Skin of body (tissue), 3 donors: ENCODE measurements around the gene OR51B6. TPM values are rescaled to one million over a fixed set of nuclear protein-coding genes. Genes with fewer than 3 reads are reported as not detected.
"Not testable (repeated sequence)": the region's sequence is repeated elsewhere in the genome, so short reads cannot be mapped to it uniquely, and the experiment has no call there.

ENCODE experiments used
- DNase-seq: peaks from one replicate; lab custom pipeline; 2025; lab: John Stamatoyannopoulos, UW
- small RNA-seq: library from RNA; depleted of rRNA; stranded (forward); fragments of <200 nt; gene quantifications from one replicate; pipeline ENCODE3, GENCODE V24; 2014; ENCODE audit warnings: low replicate concordance
- total RNA-seq: library from RNA; depleted of rRNA; stranded (reverse); fragments of >200 nt; gene quantifications from one replicate; pipeline ENCODE4 v1.2.3, GENCODE V29; 2014

Gene OR51B6
- total RNA-seq, 1 donor from 2014 or later = not detected

DNA sequence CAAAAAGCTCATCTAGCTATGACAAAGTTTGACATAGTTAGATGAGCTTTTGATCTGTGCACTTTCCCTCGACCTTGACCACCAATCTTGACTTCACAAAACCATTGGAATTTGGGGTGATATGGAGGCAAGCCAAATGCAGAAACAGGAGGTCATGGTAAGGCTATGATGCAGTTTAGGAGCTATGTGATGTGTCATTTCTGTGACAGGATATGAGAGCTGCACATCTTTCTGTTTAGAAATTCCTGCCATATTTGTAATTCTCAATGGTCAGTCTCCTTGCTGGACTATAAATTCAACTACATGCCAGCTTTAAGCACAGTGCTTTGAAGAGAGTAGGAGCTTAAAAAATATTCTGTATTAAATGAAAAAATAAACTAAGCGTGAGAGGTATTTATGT, 12.9 kb downstream of the OR51B6 start:
- no peak for DNase-seq

DNA sequence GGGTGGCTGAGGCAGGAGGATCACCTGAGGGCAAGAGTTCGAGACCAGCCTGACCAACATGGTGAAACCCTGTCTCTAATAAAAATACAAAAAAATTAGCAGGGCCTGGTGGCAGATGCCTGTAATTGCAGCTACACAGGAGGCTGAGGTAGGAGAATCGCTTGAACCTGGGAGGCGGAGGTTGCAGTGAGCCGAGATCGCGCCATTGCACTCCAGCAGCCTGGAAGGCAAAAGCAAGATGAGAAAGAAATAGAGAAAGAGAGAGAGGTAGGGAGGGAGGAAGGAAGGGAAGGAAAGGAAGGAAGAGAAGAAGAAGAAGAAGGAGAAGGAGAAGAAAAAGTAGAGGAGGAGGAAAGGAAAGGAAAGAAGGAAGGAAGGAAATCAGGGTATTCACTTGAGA, 15.1 kb downstream of the OR51B6 start:
- not testable (repeated sequence) for DNase-seq

DNA sequence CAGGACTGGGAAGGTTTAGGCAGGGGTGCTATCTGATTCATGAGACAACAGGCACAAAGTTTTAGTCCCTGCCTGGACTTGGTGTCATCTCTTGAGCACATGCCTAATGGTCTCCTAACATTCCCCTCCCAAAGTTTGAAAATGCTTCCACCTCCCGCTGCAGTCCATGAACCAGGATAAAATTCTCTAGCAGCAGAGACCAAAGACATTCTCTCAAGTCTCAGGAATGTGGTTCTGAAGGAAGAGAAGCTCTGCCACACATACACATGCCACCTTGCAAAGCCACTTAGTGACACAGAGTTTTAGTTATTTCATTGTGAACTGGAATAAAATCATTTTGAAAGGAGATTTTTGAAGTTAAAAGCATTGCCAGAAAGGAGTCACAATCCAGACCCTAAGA, 15.5 kb downstream of the OR51B6 start:
- DNase-seq = no peak

DNA sequence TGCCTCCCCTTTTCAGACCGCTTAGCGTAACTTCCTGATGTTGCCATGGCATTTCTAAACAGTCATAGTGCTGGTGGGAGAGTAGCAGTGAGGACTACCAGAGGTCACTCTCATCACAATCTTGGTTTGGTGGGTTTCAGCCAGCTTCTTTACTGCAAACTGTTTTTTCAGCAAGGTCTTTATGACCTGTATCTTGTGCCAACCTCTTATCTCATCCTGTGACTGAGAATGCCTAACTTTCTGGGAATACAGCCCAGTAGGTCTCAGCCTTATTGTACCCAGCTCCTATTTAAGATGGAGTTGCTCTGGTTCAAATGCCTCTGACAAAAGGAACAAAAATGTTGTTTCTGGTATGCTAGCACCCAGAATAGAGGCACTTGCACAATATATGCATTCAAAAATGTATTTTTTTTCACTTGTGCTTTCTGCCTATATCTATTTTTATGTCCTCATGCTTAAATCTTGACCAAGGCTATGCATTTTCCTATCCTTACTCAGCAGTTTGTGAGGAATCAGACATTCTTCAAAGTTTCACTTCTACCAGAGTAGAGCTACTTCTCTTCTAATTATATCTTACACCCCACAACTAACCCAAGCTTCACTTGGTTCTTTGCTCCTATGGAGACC, 16.3 kb downstream of the OR51B6 start:
- DNase-seq = no peak

DNA sequence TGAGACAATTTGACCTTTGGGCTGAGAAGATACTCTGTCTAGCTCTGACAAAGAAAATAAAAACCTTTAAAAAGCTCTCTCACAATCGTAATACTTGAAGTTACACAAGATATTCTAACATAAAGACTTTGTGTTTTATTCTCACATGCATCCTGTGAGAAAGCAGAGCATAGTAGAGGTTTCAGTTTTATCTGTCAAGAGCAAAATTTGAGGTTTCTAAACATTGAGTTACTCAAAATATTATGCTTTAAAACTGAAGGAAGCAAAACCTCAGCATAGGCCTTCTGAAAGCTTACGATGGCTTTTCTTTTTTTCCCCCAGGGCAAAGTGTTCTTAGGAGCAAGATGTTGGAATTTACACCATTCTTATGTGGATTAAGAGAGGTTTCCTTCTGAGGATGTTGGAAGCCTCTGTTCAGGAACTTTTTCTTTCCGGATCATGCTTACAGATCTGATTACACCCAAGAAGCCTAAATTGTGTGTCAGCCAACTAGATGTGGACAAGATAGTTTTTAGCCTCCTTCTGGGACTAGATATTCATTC, 17.3 kb downstream of the OR51B6 start:
- DNase-seq = no peak

DNA sequence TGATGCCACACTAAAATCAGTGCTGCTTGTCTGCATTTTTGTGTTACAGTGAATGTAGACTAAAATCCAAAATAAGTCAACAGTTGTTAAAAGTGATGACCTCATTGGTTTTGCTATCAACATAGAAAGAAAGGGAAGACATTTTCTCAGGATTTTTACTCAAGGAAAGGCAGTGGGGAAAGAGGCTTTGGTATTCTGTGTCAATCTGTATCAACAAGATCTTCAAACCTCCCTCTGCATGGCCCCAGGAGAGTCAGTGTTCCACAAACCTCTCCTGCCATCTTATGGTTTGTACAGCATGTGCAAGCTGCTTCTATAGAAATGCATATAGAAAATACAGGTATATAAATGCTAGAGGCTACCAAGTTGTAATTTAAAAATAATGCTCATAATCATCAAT, 18.5 kb downstream of the OR51B6 start:
- DNase-seq = no peak

DNA sequence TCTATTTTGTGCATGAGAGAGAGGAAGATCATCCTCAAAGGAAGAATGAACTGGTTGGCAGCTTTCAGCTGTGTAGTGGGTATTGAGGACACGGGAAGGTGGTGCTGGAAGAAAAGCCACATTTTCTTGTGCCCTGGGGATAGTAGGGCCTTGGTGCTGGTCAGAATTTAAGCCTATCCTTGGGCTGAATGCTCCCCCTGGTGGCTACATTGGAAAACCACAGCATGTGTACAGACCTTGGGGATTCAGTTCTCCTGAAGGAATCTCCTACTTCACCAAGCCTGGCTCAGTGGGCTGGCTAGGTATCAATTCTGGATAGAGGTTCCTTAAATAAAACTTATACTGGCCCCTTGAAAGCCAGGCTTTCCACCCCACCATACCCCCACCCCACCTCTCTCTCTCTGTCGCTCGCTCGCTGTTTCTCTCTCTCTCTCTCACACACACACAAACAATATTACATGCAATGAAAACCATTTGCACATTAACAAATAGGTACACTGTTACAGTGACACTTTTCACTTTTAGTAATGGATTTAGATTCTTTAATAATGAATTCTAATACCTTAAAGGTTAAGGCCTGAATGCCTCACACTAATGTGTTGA, 29.5 kb downstream of the OR51B6 start:
- DNase-seq = peak; percentile 4

DNA sequence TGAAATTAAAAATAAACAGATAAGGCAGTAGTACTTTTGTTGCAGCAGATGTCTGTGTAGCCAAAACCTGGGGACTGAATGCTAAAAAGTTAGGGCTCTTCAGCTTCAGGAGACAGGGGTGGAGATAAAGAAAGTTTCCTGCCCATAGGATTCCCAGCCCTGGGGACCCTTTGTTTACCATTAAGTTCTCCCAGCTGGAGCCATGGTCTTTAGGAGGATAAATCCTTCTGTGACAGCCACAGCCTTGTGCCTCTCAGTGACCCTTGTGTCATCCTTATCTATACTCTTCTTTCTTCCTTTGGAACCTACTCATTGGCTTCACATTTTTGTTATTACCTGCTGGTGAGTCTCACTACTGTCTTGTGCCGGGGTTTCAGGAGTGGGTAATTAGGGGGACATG, 32.3 kb downstream of the OR51B6 start, which contains the start of gene OR51M1:
TSS of gene OR51M1 (plus strand) at position 237 of the 400 bp plus-strand sequence. CDS start 5,587 bp downstream, outside the sequence.
- DNase-seq = no peak

DNA sequence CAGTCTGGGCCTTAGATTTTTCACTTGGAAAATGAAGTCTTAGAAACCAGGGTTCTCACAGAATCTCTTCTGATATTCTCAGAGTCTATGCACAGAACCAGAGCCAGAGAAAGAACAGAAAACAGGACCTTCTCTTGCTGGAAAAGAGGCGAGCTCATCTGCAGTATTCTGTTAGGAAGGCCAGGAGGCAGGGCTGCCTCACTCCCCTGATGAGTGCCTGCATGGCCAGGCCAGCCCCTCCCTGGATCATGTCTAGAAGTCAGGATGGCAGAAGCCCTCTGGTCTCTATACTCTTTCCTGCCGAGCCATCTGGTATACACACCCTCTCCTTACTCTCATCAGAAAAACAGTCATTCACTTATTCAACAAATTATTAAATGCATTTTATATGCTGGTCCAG, 33.0 kb downstream of the OR51B6 start:
- no peak for DNase-seq

DNA sequence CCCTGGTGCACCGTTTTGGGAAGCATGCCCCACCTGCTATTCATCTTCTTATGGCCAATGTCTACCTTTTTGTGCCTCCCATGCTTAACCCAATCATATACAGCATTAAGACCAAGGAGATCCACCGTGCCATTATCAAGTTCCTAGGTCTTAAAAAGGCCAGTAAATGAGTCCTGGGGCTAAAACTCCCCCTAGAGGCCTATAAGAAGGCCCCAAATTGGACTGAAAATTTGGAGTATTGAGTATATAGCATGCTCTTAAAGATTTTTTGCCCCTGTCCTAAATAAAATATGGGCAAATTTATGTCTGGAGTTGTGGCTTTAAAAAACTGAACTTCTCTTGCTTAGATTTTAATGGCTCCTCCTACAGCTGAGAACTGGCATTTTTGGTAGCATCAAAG, 38.9 kb downstream of the OR51B6 start:
- no peak for DNase-seq

DNA sequence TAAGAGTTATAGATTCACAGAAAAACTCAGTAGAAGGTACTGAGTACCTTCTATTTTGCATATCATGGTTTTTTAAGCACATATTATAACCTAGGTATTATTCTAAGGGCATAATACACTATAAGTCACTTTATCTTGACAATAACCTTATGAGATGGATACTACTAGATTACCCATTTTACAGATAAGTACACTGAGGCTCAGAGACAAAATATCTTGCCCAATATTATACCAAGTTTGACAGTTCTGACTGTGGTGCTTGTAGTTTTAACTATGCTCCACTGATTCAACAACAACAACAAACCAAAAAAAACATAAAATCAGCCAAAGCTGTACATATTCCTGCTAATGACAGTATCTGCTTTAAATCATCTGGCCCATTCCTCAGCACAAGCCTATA, 42.8 kb downstream of the OR51B6 start:
- no peak for DNase-seq

DNA sequence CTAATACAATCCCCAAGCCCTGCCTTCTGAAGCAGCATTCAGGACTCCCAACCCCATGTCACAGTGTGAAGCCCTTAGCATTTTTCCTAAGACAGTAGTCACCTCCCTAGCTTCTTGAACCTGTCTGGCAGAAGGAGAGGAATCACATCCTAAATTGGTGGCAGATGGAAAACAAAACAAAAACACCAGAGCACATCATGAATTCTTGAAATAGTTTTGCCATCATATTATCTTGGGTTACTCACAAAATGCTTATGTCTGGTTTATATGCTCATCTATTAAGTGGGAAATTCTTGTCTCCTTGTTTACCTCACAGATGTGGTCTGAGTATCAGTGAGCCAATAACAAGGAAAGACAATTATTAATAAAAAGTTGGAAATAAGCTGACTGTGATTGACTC, 47.6 kb downstream of the OR51B6 start:
- no peak for DNase-seq

Small RNA genes within 50 kb of the gene (small RNA-seq; reads per million reads assigned to genes)
- gene AC104389.3 = not detected

Other genes with a start within 250 kb of the OR51B6 start
- not detected for gene OR52A5, start 213.2 kb upstream of the OR51B6 start, total RNA-seq
- gene OR52A1, start 196.8 kb upstream of the OR51B6 start, total RNA-seq = not detected
- gene OR51V1, start 150.8 kb upstream of the OR51B6 start, total RNA-seq = not detected
- gene HBB, start 124.4 kb upstream of the OR51B6 start, total RNA-seq = 2,108 TPM
- not detected for gene HBD, start 117.0 kb upstream of the OR51B6 start, total RNA-seq
- 299 TPM for gene HBG1, start 101.7 kb upstream of the OR51B6 start, total RNA-seq
- 12,811 TPM for gene HBG2, start 96.7 kb upstream of the OR51B6 start, total RNA-seq
- gene HBE1, start 81.6 kb upstream of the OR51B6 start, total RNA-seq = 27.0 TPM
- not detected for gene OR51B4, start 49.6 kb upstream of the OR51B6 start, total RNA-seq
- 0.59 TPM for gene OR51B2, start 27.2 kb upstream of the OR51B6 start, total RNA-seq
- gene OR51B5, start 8.0 kb upstream of the OR51B6 start, total RNA-seq = 0.30 TPM
- gene OR51M1, start 32.3 kb downstream of the OR51B6 start, total RNA-seq = not detected
- not detected for gene OR51Q1, start 70.6 kb downstream of the OR51B6 start, total RNA-seq
- gene OR51I1, start 90.0 kb downstream of the OR51B6 start, total RNA-seq = 0.59 TPM
- not detected for gene OR51I2, start 97.8 kb downstream of the OR51B6 start, total RNA-seq
- gene OR52D1, start 137.2 kb downstream of the OR51B6 start, total RNA-seq = not detected
- 0.49 TPM for gene UBQLN3, start 158.4 kb downstream of the OR51B6 start, total RNA-seq
- 0.49 TPM for gene UBQLNL, start 165.2 kb downstream of the OR51B6 start, total RNA-seq
- gene OR52H1, start 197.0 kb downstream of the OR51B6 start, total RNA-seq = 0.59 TPM
- gene OR52B6, start 229.4 kb downstream of the OR51B6 start, total RNA-seq = not detected
- gene TRIM6, start 245.1 kb downstream of the OR51B6 start, total RNA-seq = 1.9 TPM